ENCODE measurements around the gene GRIN3B.

DNA sequence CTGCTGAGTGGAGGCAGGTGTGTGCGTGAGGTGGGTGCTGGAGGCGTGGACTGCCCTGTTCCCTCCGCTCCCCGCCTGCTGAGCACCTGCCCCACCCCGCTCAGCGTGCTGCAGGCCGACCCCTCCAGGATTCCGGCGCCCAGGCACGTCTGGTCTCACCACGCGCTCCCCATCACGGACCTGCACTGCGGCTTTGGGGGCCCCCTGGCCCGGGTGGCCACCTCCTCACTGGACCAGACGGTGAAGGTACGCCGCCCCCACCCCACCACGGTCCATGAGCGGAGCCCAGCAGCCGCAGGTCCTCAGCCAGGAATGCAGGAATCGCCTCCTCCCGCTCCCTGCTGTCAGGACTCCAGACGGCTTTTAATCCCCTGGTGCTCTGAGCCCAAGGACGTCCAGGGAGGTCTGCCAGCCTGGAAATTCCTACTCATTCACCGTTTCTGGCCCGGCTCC lies 10.1 kb upstream of the GRIN3B start:
- TF ChIP-seq, protein P1, sequence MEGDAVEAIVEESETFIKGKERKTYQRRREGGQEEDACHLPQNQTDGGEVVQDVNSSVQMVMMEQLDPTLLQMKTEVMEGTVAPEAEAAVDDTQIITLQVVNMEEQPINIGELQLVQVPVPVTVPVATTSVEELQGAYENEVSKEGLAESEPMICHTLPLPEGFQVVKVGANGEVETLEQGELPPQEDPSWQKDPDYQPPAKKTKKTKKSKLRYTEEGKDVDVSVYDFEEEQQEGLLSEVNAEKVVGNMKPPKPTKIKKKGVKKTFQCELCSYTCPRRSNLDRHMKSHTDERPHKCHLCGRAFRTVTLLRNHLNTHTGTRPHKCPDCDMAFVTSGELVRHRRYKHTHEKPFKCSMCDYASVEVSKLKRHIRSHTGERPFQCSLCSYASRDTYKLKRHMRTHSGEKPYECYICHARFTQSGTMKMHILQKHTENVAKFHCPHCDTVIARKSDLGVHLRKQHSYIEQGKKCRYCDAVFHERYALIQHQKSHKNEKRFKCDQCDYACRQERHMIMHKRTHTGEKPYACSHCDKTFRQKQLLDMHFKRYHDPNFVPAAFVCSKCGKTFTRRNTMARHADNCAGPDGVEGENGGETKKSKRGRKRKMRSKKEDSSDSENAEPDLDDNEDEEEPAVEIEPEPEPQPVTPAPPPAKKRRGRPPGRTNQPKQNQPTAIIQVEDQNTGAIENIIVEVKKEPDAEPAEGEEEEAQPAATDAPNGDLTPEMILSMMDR (IDR thresholded peaks at IDR 0.05) = no peak
- TF ChIP-seq POLR2A (IDR thresholded peaks at IDR 0.05) = no peak

Data from uterus (tissue), 2 donors.